KMS-11 (cell line): ENCODE data around the gene CETN3.

Experiments
- H2AFZ ChIP-seq: fragments of 200-600 bp; sonication (generic); 2 replicates; pipeline ENCODE4 v1.6.1; 2016; ENCODE audit warnings: antibody characterized with exemption, mixed run types, low read depth
- H3K27ac ChIP-seq: fragments of 200-600 bp; sonication (generic); 2 replicates; pipeline ENCODE4 v1.6.1; 2016; ENCODE audit warnings: mild to moderate bottlenecking, mixed run types
- H3K27me3 ChIP-seq: fragments of 200-600 bp; sonication (generic); 2 replicates; pipeline ENCODE4 v1.6.1; 2017; ENCODE audit warnings: mild to moderate bottlenecking, low read depth, mixed run types, moderate library complexity; ENCODE audit not compliant: insufficient read depth
- H3K36me3 ChIP-seq: fragments of 200-600 bp; sonication (generic); 2 replicates; pipeline ENCODE4 v1.6.1; 2017; ENCODE audit warnings: mild to moderate bottlenecking, mixed run types; ENCODE audit not compliant: insufficient read depth
- H3K4me1 ChIP-seq: fragments of 200-600 bp; sonication (generic); 2 replicates; pipeline ENCODE4 v1.6.1; 2016; ENCODE audit warnings: mild to moderate bottlenecking, low read depth, mixed run types; ENCODE audit not compliant: poor library complexity, severe bottlenecking
- H3K4me2 ChIP-seq: fragments of 200-600 bp; sonication (generic); 2 replicates; pipeline ENCODE4 v1.7.0; 2016; ENCODE audit warnings: mild to moderate bottlenecking, mixed run types
- H3K4me3 ChIP-seq: fragments of 200-600 bp; sonication (generic); IDR thresholded peaks from 2 replicates; pipeline ENCODE4 v1.6.1; 2017; ENCODE audit warnings: low read depth, low read length, mixed read lengths; ENCODE audit not compliant: insufficient read depth
- H3K79me2 ChIP-seq: fragments of 200-600 bp; sonication (generic); 2 replicates; pipeline ENCODE4 v1.6.1; 2016; ENCODE audit warnings: low read depth, mixed run types; ENCODE audit not compliant: insufficient read depth
- H3K9ac ChIP-seq: fragments of 200-600 bp; sonication (generic); 2 replicates; pipeline ENCODE4 v1.6.1; 2016; ENCODE audit warnings: mild to moderate bottlenecking, mixed run types
- H4K20me1 ChIP-seq: fragments of 200-600 bp; sonication (generic); 2 replicates; pipeline ENCODE4 v1.6.1; 2016; ENCODE audit warnings: mild to moderate bottlenecking, mixed run types; ENCODE audit not compliant: insufficient read depth
- TF ChIP-seq, protein P1 (sequence below): fragments of 200-600 bp; sonication (generic); conservative IDR thresholded peaks from 2 replicates; pipeline ENCODE4 v1.6.1; 2017; ENCODE audit warnings: low read depth, mild to moderate bottlenecking, antibody characterized with exemption, low read length, moderate library complexity, mixed read lengths

CETN3 gene

DNA sequence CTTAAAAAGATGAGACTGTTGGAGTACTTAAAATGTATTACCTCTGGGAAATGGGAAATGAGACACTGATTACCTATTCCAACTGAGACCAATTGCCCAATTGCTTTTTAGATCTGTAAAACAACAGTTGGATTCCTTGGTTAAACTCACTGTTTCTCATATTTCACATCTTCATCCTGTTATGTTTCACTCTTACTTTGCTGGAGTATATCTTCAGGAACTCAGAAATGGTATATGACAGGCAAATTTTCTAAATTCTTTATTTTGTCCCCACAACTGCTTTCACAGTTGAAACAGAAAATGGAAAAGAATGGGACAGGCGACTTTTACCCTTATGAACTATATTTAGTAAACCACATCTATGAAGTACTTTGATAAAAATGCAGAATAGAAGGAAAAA, 8.7 kb upstream of the CETN3 start:
- Histone ChIP-seq H3K27ac (no peak overlapping the region), H3K27me3 (no peaks in the 10 kb centered on the region), H3K4me2 (no peak overlapping the region), H3K4me3 (no peak overlapping the region), H4K20me1 (no peaks in the 10 kb centered on the region), H3K36me3 (no peaks in the 10 kb centered on the region), H3K9ac (no peak overlapping the region), H3K4me1 (peaks cover 7% of the 10 kb centered on the region), H3K79me2 (no peaks in the 10 kb centered on the region), H2AFZ (no peak overlapping the region)
- TF ChIP-seq, protein P1, sequence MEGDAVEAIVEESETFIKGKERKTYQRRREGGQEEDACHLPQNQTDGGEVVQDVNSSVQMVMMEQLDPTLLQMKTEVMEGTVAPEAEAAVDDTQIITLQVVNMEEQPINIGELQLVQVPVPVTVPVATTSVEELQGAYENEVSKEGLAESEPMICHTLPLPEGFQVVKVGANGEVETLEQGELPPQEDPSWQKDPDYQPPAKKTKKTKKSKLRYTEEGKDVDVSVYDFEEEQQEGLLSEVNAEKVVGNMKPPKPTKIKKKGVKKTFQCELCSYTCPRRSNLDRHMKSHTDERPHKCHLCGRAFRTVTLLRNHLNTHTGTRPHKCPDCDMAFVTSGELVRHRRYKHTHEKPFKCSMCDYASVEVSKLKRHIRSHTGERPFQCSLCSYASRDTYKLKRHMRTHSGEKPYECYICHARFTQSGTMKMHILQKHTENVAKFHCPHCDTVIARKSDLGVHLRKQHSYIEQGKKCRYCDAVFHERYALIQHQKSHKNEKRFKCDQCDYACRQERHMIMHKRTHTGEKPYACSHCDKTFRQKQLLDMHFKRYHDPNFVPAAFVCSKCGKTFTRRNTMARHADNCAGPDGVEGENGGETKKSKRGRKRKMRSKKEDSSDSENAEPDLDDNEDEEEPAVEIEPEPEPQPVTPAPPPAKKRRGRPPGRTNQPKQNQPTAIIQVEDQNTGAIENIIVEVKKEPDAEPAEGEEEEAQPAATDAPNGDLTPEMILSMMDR: no peak

DNA sequence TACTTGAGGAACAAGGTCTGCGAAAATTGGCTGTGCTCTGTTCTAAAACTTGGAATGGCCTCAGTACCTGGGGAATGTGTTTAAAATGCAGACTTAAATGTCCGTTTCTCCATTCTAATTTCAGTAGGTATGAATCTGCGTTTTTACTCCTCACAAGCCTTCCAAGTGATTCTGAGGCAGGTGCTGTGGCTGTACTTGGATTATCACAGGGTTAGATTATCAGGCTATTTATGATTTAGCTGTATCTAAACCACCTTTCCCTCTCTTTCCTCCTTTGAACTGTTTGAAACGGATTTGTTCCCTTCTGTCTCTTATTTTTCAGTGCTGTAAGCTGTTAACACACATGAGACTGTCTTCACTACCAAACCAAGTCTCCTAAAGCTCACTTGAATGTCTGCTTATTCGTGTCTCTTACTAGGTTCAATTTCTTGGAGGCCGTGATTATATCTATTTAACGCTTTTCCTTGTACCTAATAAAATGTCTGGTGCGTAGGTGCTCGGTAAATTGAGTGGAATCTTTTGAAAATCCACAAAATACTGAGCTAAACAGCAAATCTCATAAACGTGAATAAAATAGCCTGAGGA, 714 bp upstream of the CETN3 start:
- Histone ChIP-seq H2AFZ (peak overlapping the region; percentile 70), H4K20me1 (no peaks in the 10 kb centered on the region), H3K4me2 (peak overlapping the region; percentile 59), H3K27ac (peak overlapping the region; percentile 92), H3K79me2 (peaks cover 14% of the 10 kb centered on the region; the same call in 1 of the 2 replicates), H3K36me3 (no peaks in the 10 kb centered on the region), H3K27me3 (no peaks in the 10 kb centered on the region), H3K9ac (peak overlapping the region; percentile 94), H3K4me1 (peaks cover 24% of the 10 kb centered on the region), H3K4me3 (no peak overlapping the region)
- TF ChIP-seq, protein P1: no peak

DNA sequence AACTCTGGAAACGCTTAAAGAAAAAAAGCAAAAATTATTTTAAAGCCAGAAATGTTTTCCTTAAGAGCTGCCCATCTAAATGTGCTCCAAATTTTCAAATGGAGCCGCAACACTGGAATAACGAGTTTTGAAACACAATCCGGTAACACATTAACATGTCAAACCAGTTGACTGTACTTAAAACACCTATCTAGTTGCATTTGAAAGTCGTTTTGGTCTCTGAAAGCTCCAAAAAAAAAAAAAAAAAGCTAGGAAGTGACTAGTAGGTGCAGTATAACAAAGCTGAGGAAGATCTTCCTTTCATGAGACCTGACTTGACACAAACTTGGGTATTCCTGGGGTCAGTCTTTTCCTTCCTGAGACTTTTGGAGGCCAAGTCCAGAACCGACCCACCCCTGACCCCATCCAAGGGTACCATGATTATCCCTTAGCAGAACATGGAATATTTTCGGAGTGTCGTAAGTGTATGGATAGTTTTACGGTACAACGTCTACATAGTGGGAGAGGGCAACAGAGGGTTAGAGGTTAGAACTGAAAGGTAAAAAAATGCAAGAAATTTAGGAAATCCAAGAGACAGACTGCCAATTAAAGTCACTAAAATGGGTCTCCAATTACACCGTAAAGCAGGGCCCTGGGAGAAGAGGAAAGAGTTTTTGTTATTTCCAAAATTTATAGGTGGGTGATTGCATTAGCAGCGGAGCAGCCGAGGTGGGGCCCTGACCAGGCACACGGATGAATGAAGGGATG, 812 bp downstream of the CETN3 start:
- Histone ChIP-seq H3K4me3 (peak overlapping the region; percentile 27), H4K20me1 (no peaks in the 10 kb centered on the region), H3K9ac (peak overlapping the region; percentile 94), H3K36me3 (no peaks in the 10 kb centered on the region), H3K27me3 (no peaks in the 10 kb centered on the region), H3K27ac (peak overlapping the region; percentile 92), H3K79me2 (peaks cover 14% of the 10 kb centered on the region; the same call in 1 of the 2 replicates), H2AFZ (peak overlapping the region; percentile 57), H3K4me2 (peak overlapping the region; percentile 67), H3K4me1 (peaks cover 24% of the 10 kb centered on the region)
- TF ChIP-seq, protein P1: no peak

DNA sequence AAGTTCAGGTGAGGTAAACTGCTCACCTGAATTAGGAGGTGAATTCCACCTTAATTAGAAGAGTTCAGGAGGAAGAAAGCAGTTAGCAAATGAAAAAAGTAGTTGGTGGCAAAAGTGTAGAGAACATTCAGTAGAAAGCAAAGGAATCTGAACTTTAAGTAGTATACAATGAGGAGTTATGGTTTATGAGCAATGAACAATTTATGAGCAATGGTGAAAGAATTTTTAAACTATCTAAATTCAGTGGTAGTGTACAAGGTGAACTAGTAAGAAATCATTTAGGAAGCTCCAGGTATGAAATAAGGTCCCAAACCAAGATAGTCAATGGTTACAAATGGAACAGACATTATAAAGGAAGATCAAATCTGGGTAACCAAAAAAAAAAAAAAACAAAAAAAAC, 3.1 kb downstream of the CETN3 start:
- no peak overlapping the region for H3K9ac ChIP-seq
- H3K4me3 ChIP-seq: no peak overlapping the region
- no peak overlapping the region for H2AFZ ChIP-seq
- H4K20me1 ChIP-seq: no peaks in the 10 kb centered on the region
- H3K4me2 ChIP-seq: no peak overlapping the region
- peaks cover 21% of the 10 kb centered on the region for H3K4me1 ChIP-seq
- peaks cover 14% of the 10 kb centered on the region; the same call in 1 of the 2 replicates for H3K79me2 ChIP-seq
- H3K27ac ChIP-seq: no peak overlapping the region
- H3K27me3 ChIP-seq: no peaks in the 10 kb centered on the region
- TF ChIP-seq, protein P1: no peak
- no peaks in the 10 kb centered on the region for H3K36me3 ChIP-seq
